HCT116 (cell line): ENCODE measurements around the gene RAPGEF6. TPM values are rescaled to one million over a fixed set of nuclear protein-coding genes. Genes with fewer than 3 reads are reported as not detected.

Experiments
- ATAC-seq: fragments of 200-7000 bp; cut with Tn5 transposase; 2 replicates; pipeline ENCODE4 v1.9.1; 2020; ENCODE audit warnings: mild to moderate bottlenecking, moderate library complexity
- BruUV-seq: library from RNA; stranded (reverse); fragments of 400-500 nt; replicated peaks from 2 replicates; lab custom pipeline; 2021; lab: Mats Ljungman, UMichigan
- CTCF ChIA-PET: fragments of 300-600 bp; sonication (Branson Sonifier 250); formaldehyde crosslinking; loops from one replicate; lab custom pipeline; 2021; ENCODE audit warnings: antibody characterized with exemption; lab: Charles Lee
- POLR2A ChIA-PET: fragments of 300-600, 350-600 bp; sonication (Branson Sonifier 250); formaldehyde crosslinking; loops from one replicate; lab custom pipeline; 2021; ENCODE audit warnings: antibody characterized with exemption; lab: Charles Lee
- RAD21 ChIA-PET, 2 experiments: fragments of 300-600 bp; sonication (Branson Sonifier 250); formaldehyde crosslinking; loops; one replicate each; lab custom pipeline; 2023; ENCODE audit warnings: low total read pairs in 2 of 2; ENCODE audit not compliant: uncharacterized antibody in 2 of 2, unreplicated experiment in 2 of 2, low non-redundant PET in 1 of 2; lab: Charles Lee
- DNase-seq: peaks from one replicate; pipeline ENCODE4 v3.0.0-alpha.2; 2010; ENCODE audit warnings: low read depth, low spot score
- H2AFZ ChIP-seq: fragments of 200-600 bp; shearing (Covaris generic), sonication (generic); 2 replicates; pipeline ENCODE4 v1.6.1; 2017; ENCODE audit warnings: low read depth, mixed run types, mixed read lengths, antibody characterized with exemption, low read length; ENCODE audit not compliant: poor library complexity, severe bottlenecking
- H3K27ac ChIP-seq: 2 replicates; pipeline ENCODE4 v1.5.1; 2012; ENCODE audit warnings: low read depth, low read length
- H3K27me3 ChIP-seq: fragments of 200-600 bp; sonication (generic); 2 replicates; pipeline ENCODE4 v1.6.1; 2016; ENCODE audit warnings: mixed run types, low read length, mixed read lengths; ENCODE audit not compliant: insufficient read depth
- H3K36me3 ChIP-seq, 2 experiments: fragments of 200-500 bp in 1 of 2; fragments of 200-600 bp in 1 of 2; sonication (Bioruptor generic) in 1 of 2; sonication (generic) in 1 of 2; 2 replicates each; pipeline versions ENCODE4 v1.5.1 to v1.6.1; 2014 to 2016; ENCODE audit warnings: low read length in 2 of 2, inconsistent platforms in 1 of 2, mixed read lengths in 1 of 2, mixed run types in 1 of 2; ENCODE audit not compliant: insufficient read depth in 2 of 2, control insufficient read depth in 1 of 2
- H3K4me1 ChIP-seq, 2 experiments: fragments of 200-600 bp in 1 of 2; sonication (generic) in 1 of 2; 2 replicates each; pipeline versions ENCODE4 v1.5.1 to v1.6.1; 2012 to 2017; ENCODE audit warnings: low read length in 2 of 2, inconsistent platforms in 1 of 2, mild to moderate bottlenecking in 1 of 2, mixed read lengths in 1 of 2, mixed run types in 1 of 2, moderate library complexity in 1 of 2; ENCODE audit not compliant: insufficient read depth in 2 of 2, control insufficient read depth in 1 of 2
- H3K4me2 ChIP-seq: fragments of 200-600 bp; sonication (generic); 2 replicates; pipeline ENCODE4 v1.6.1; 2017; ENCODE audit warnings: mixed run types, low read length, mixed read lengths
- H3K4me3 ChIP-seq, 2 experiments: fragments of 200-600 bp in 1 of 2; sonication (generic) in 1 of 2; replicated peaks in 1 of 2; 2 replicates each; pipeline ENCODE4 v1.5.1; 2011 to 2016; ENCODE audit warnings: low read length in 2 of 2, control low read depth in 1 of 2, low read depth in 1 of 2, mild to moderate bottlenecking in 1 of 2, mixed read lengths in 1 of 2, mixed run types in 1 of 2
- H3K79me2 ChIP-seq: fragments of 200-600 bp; sonication (generic); 2 replicates; pipeline ENCODE4 v1.6.1; 2017; ENCODE audit warnings: mild to moderate bottlenecking, mixed run types, low read length, moderate library complexity, mixed read lengths; ENCODE audit not compliant: insufficient read depth
- H3K9ac ChIP-seq: fragments of 200-600 bp; sonication (generic); 2 replicates; pipeline ENCODE4 v1.6.1; 2016; ENCODE audit warnings: low read length, mixed read lengths
- H3K9me2 ChIP-seq: fragments of 200-600 bp; sonication (generic), shearing (Covaris generic); 2 replicates; pipeline ENCODE4 v1.6.1; 2017; ENCODE audit warnings: mixed run types, mild to moderate bottlenecking, moderate library complexity; ENCODE audit not compliant: insufficient read depth
- H3K9me3 ChIP-seq, 2 experiments: fragments of 200-500 bp in 1 of 2; fragments of 200-600 bp in 1 of 2; sonication (Bioruptor generic) in 1 of 2; sonication (generic) in 1 of 2; 2 replicates each; pipeline ENCODE4 v1.6.1; 2014 to 2017; ENCODE audit warnings: low read length in 2 of 2, mixed read lengths in 2 of 2, inconsistent platforms in 1 of 2, low read depth in 1 of 2, mild to moderate bottlenecking in 1 of 2, mixed run types in 1 of 2, moderate library complexity in 1 of 2; ENCODE audit not compliant: control insufficient read depth in 1 of 2, insufficient read depth in 1 of 2
- H4K20me1 ChIP-seq: fragments of 200-600 bp; sonication (generic), shearing (Covaris generic); 2 replicates; pipeline ENCODE4 v1.6.1; 2017; ENCODE audit warnings: mixed run types, mild to moderate bottlenecking, moderate library complexity; ENCODE audit not compliant: insufficient read depth
- EGR1 ChIP-seq: IDR thresholded peaks from 2 replicates; pipeline ENCODE4 v1.6.1; 2012; ENCODE audit warnings: low read depth
- ELF1 ChIP-seq: IDR thresholded peaks from 2 replicates; pipeline ENCODE4 v1.6.1; 2012; ENCODE audit warnings: low read depth, borderline replicate concordance
- EZH2 ChIP-seq: fragments of 200-600 bp; sonication (generic); IDR thresholded peaks from 2 replicates; pipeline ENCODE4 v1.6.1; 2017; ENCODE audit warnings: antibody characterized with exemption, mixed run types
- JUND ChIP-seq: IDR thresholded peaks from 2 replicates; pipeline ENCODE4 v1.6.1; 2012
- MAX ChIP-seq: IDR thresholded peaks from 2 replicates; pipeline ENCODE4 v1.6.1; 2012
- POLR2AphosphoS5 ChIP-seq: IDR thresholded peaks from 2 replicates; pipeline ENCODE4 v1.6.1; 2011; ENCODE audit warnings: mild to moderate bottlenecking, low read depth, low read length, moderate library complexity
- SIN3A ChIP-seq: IDR thresholded peaks from 2 replicates; pipeline ENCODE4 v1.6.1; 2012; ENCODE audit warnings: low read depth
- YY1 ChIP-seq: IDR thresholded peaks from 2 replicates; pipeline ENCODE4 v1.6.1; 2011; ENCODE audit warnings: low read length, low read depth, moderate library complexity, mild to moderate bottlenecking; ENCODE audit not compliant: insufficient replicate concordance; ENCODE audit errors: extremely low read depth
- ZBTB33 ChIP-seq: IDR thresholded peaks from 2 replicates; pipeline ENCODE4 v1.6.1; 2011; ENCODE audit warnings: mild to moderate bottlenecking, low read length, moderate library complexity; ENCODE audit not compliant: insufficient replicate concordance; ENCODE audit errors: extremely low read depth
- ZNF274 ChIP-seq: fragments of 200-500 bp; sonication (Bioruptor generic); IDR thresholded peaks from 2 replicates; pipeline ENCODE4 v1.6.1; 2014; ENCODE audit warnings: mild to moderate bottlenecking, low read depth, low read length, inconsistent platforms
- intact Hi-C: fragments of 100-400 bp; cut with micrococcal nuclease; formaldehyde crosslinking; loops from 2 replicates; pipeline ENCODE4 v1.10.0; 2022
- total RNA-seq: library from RNA; stranded (reverse); gene quantifications from one replicate; pipeline ENCODE4 v1.2.1, GENCODE V29; 2021; ENCODE audit not compliant: unreplicated experiment

Gene RAPGEF6
- total RNA-seq, 1 experiment from 2014 or later, result 18.4 TPM

GRCh38 chr5:131482617-131483016 is 152.4 kb downstream of the RAPGEF6 start:
- Histone ChIP-seq H3K9me2 (no peaks in the 10 kb centered on the region), H4K20me1 (no peaks in the 10 kb centered on the region), H3K27me3 (no peaks in the 10 kb centered on the region), H3K9me3 (no peaks in the 10 kb centered on the region), H3K4me3 (no peak overlapping the region), H3K36me3 (0 out of 4 replicates have a peak, but pooled peaks cover 0 to 7% of the 10 kb centered on the region in 2 experiments), H3K9ac (no peak overlapping the region), H2AFZ (no peak overlapping the region), H3K79me2 (no peaks in the 10 kb centered on the region), H3K4me1 (no peaks in the 10 kb centered on the region), H3K4me2 (no peak overlapping the region), H3K27ac (no peak overlapping the region)
- ChIA-PET POLR2A (no interaction called here), CTCF (no interaction called here), RAD21 (no interaction called here)
- BruUV-seq, result no TSS peak
- DNase-seq, result no peak
- no peak for ATAC-seq
- intact Hi-C loops, result no loop called here
- TF ChIP-seq SIN3A (no peak), EGR1 (no peak), ZBTB33 (no peak), POLR2AphosphoS5 (no peak), ELF1 (no peak), YY1 (no peak), MAX (no peak), EZH2 (no peak), ZNF274 (no peak), JUND (no peak)
